ENCODE data around the gene DDI2. TPM values are rescaled to one million over a fixed set of nuclear protein-coding genes. Genes with fewer than 3 reads are reported as not detected.

DDI2 gene
- polyA plus RNA-seq, 1 donor (not counting 4 experiments of a cell fraction or from before 2014, with no cell fraction given): 11.5 TPM

- no peaks in the 10 kb centered on the region for H3K9me3 ChIP-seq (ENCODE audit: control insufficient read depth, low read depth, low read length)
- H2AFZ ChIP-seq (ENCODE audit: control insufficient read depth, low read length): no peak overlapping the region
- H3K9me1 ChIP-seq (ENCODE audit: control insufficient read depth, extremely low read depth, insufficient read depth, low read length): peaks cover 2% of the 10 kb centered on the region
- no peak for FAIRE-seq
- no peak overlapping the region for H3K4me2 ChIP-seq (ENCODE audit: control insufficient read depth, extremely low read depth, insufficient read depth, low read depth, low read length)
- peaks cover 7 to 8% of the 10 kb centered on the region in 2 experiments for H3K36me3 ChIP-seq (ENCODE audit: control insufficient read depth in 2 of 2, extremely low read depth in 1 of 2, insufficient read depth in 2 of 2, low read length in 2 of 2)
- peaks cover 63% of the 10 kb centered on the region for H3K79me2 ChIP-seq (ENCODE audit: control insufficient read depth, insufficient read depth, low read length)
- no peak overlapping the region for H3K9ac ChIP-seq (ENCODE audit: control insufficient read depth, extremely low read depth, insufficient read depth, low read length)
- H3K4me1 ChIP-seq (ENCODE audit: control insufficient read depth, extremely low read depth, insufficient read depth, low read length): peaks cover 13% of the 10 kb centered on the region
- DNase-seq (ENCODE audit: low read depth, low spot score): no peak
- H3K4me3 ChIP-seq (ENCODE audit: control insufficient read depth in 2 of 3, extremely low read depth in 1 of 3, insufficient read depth in 2 of 3, low read depth in 1 of 3, low read length in 3 of 3): no peak overlapping the region
- no peak overlapping the region for H3K27ac ChIP-seq (ENCODE audit: control insufficient read depth, insufficient read depth, low read length)
- TF ChIP-seq, protein P1, sequence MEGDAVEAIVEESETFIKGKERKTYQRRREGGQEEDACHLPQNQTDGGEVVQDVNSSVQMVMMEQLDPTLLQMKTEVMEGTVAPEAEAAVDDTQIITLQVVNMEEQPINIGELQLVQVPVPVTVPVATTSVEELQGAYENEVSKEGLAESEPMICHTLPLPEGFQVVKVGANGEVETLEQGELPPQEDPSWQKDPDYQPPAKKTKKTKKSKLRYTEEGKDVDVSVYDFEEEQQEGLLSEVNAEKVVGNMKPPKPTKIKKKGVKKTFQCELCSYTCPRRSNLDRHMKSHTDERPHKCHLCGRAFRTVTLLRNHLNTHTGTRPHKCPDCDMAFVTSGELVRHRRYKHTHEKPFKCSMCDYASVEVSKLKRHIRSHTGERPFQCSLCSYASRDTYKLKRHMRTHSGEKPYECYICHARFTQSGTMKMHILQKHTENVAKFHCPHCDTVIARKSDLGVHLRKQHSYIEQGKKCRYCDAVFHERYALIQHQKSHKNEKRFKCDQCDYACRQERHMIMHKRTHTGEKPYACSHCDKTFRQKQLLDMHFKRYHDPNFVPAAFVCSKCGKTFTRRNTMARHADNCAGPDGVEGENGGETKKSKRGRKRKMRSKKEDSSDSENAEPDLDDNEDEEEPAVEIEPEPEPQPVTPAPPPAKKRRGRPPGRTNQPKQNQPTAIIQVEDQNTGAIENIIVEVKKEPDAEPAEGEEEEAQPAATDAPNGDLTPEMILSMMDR (optimal IDR thresholded peaks at IDR 0.05 in 1 of 3, IDR thresholded peaks at IDR 0.05 in 1 of 3, conservative IDR thresholded peaks at IDR 0.05 in 1 of 3; ENCODE audit: extremely low read depth in 1 of 3, insufficient read depth in 2 of 3, low read length in 3 of 3): no peak
- TF ChIP-seq EZH2 (IDR thresholded peaks at IDR 0.05; ENCODE audit: low read length): no peak
- no peaks in the 10 kb centered on the region for H3K27me3 ChIP-seq (ENCODE audit: control insufficient read depth, extremely low read depth, insufficient read depth, low read length)
- peaks cover 3% of the 10 kb centered on the region for H4K20me1 ChIP-seq (ENCODE audit: control insufficient read depth, extremely low read depth, insufficient read depth, low read length)
- dilution Hi-C loops (cut with MboI; ENCODE audit: extremely low pct_ligation_motif_present, low sequenced_read_pairs): no loop called here
Measured at GRCh38 chr1:15700508-15700907, 83.2 kb downstream of the DDI2 start.

GRCh38 chr1:15701784-15702183 lies 84.5 kb downstream of the DDI2 start:
- Histone ChIP-seq H3K4me3 (ENCODE audit: control insufficient read depth in 2 of 3, extremely low read depth in 1 of 3, insufficient read depth in 2 of 3, low read depth in 1 of 3, low read length in 3 of 3) (no peak overlapping the region), H4K20me1 (ENCODE audit: control insufficient read depth, extremely low read depth, insufficient read depth, low read length) (peaks cover 6% of the 10 kb centered on the region), H3K79me2 (ENCODE audit: control insufficient read depth, insufficient read depth, low read length) (peaks cover 65% of the 10 kb centered on the region), H3K27ac (ENCODE audit: control insufficient read depth, insufficient read depth, low read length) (no peak overlapping the region), H3K4me1 (ENCODE audit: control insufficient read depth, extremely low read depth, insufficient read depth, low read length) (peaks cover 13% of the 10 kb centered on the region), H3K9ac (ENCODE audit: control insufficient read depth, extremely low read depth, insufficient read depth, low read length) (no peak overlapping the region), H2AFZ (ENCODE audit: control insufficient read depth, low read length) (no peak overlapping the region), H3K9me1 (ENCODE audit: control insufficient read depth, extremely low read depth, insufficient read depth, low read length) (peaks cover 2% of the 10 kb centered on the region), H3K4me2 (ENCODE audit: control insufficient read depth, extremely low read depth, insufficient read depth, low read depth, low read length) (no peak overlapping the region), H3K36me3 (ENCODE audit: control insufficient read depth in 2 of 2, extremely low read depth in 1 of 2, insufficient read depth in 2 of 2, low read length in 2 of 2) (peaks cover 7 to 10% of the 10 kb centered on the region in 2 experiments), H3K9me3 (ENCODE audit: control insufficient read depth, low read depth, low read length) (no peaks in the 10 kb centered on the region), H3K27me3 (ENCODE audit: control insufficient read depth, extremely low read depth, insufficient read depth, low read length) (no peaks in the 10 kb centered on the region)
- dilution Hi-C loops (cut with MboI; ENCODE audit: extremely low pct_ligation_motif_present, low sequenced_read_pairs): no loop called here
- FAIRE-seq (no peak), DNase-seq (ENCODE audit: low read depth, low spot score) (no peak)
- no peak for TF ChIP-seq EZH2 (IDR thresholded peaks at IDR 0.05; ENCODE audit: low read length)

All from keratinocyte (primary cell).